Activated CD4-positive, alpha-beta T cell treated with anti-CD3 and anti-CD28 coated beads, Interleukin-2, amount 10 ng/mL, durations not matched to agents 24 days and 14 days (primary cell): ENCODE measurements around the gene MIEF1. TPM values are rescaled to one million over a fixed set of nuclear protein-coding genes. Genes with fewer than 3 reads are reported as not detected.

Experiments
- DNase-seq: peaks from one replicate; pipeline ENCODE4 v3.0.0; 2022
- H3K27ac Mint-ChIP-seq: one replicate; pipeline ENCODE4 v1.8.0; 2022; ENCODE audit warnings: mild to moderate bottlenecking, mixed read lengths
- H3K27me3 Mint-ChIP-seq: one replicate; pipeline ENCODE4 v1.8.0; 2022; ENCODE audit warnings: mixed read lengths
- H3K36me3 Mint-ChIP-seq: one replicate; pipeline ENCODE4 v1.8.0; 2022; ENCODE audit warnings: low read depth, mild to moderate bottlenecking, mixed read lengths
- H3K4me1 Mint-ChIP-seq: one replicate; pipeline ENCODE4 v1.8.0; 2021; ENCODE audit warnings: mixed read lengths
- H3K4me3 Mint-ChIP-seq: one replicate; pipeline ENCODE4 v1.8.0; 2022; ENCODE audit warnings: mild to moderate bottlenecking, moderate library complexity, mixed read lengths
- H3K9me3 Mint-ChIP-seq: one replicate; pipeline ENCODE4 v1.8.0; 2021; ENCODE audit warnings: mixed read lengths
- intact Hi-C: fragments of 100-400 bp; cut with micrococcal nuclease; formaldehyde crosslinking; loops from one replicate; pipeline ENCODE4 v1.15.1; 2023
- total RNA-seq: library from RNA; stranded (reverse); gene quantifications from 2 replicates; pipeline ENCODE4 v1.2.3, GENCODE V29; 2022

The MIEF1 gene
- total RNA-seq, 1 donor from 2014 or later: 54.8 TPM

GRCh38 chr22:39545386-39546365 lies 43.6 kb downstream of the MIEF1 start:
- peak; percentile 90 for DNase-seq
- H3K27ac Mint-ChIP-seq: peak overlapping the region; percentile 3
- no peaks in the 10 kb centered on the region for H3K9me3 Mint-ChIP-seq
- intact Hi-C loops: no loop called here
- H3K4me3 Mint-ChIP-seq: peak overlapping the region; percentile 48
- H3K36me3 Mint-ChIP-seq: no peaks in the 10 kb centered on the region
- peaks cover 13% of the 10 kb centered on the region for H3K4me1 Mint-ChIP-seq
- H3K27me3 Mint-ChIP-seq: peaks cover 33% of the 10 kb centered on the region

GRCh38 chr22:39546889-39547586 lies 44.9 kb downstream of the MIEF1 start:
- H3K9me3 Mint-ChIP-seq: no peaks in the 10 kb centered on the region
- peaks cover 38% of the 10 kb centered on the region for H3K27me3 Mint-ChIP-seq
- H3K36me3 Mint-ChIP-seq: no peaks in the 10 kb centered on the region
- peaks cover 13% of the 10 kb centered on the region for H3K4me1 Mint-ChIP-seq
- H3K4me3 Mint-ChIP-seq: no peak overlapping the region
- intact Hi-C loops: no loop called here
- no peak for DNase-seq
- H3K27ac Mint-ChIP-seq: no peak overlapping the region

- DNase-seq: no peak
- Mint-ChIP-seq H3K9me3 (no peaks in the 10 kb centered on the region), H3K4me3 (no peak overlapping the region), H3K36me3 (no peaks in the 10 kb centered on the region), H3K27ac (no peak overlapping the region), H3K4me1 (peaks cover 13% of the 10 kb centered on the region), H3K27me3 (peaks cover 36% of the 10 kb centered on the region)
- intact Hi-C loops: no loop called here
Measured at GRCh38 chr22:39547587-39547947, 45.5 kb downstream of the MIEF1 start.

GRCh38 chr22:39553429-39553828 lies 51.3 kb downstream of the MIEF1 start:
- Mint-ChIP-seq H3K4me1 (peaks cover 3% of the 10 kb centered on the region), H3K9me3 (no peaks in the 10 kb centered on the region), H3K4me3 (no peak overlapping the region), H3K36me3 (no peaks in the 10 kb centered on the region), H3K27me3 (peaks cover 45% of the 10 kb centered on the region), H3K27ac (no peak overlapping the region)
- intact Hi-C loops: no loop called here
- no peak for DNase-seq

GRCh38 chr22:39554151-39554550 lies 52.1 kb downstream of the MIEF1 start:
- peaks cover 50% of the 10 kb centered on the region for H3K27me3 Mint-ChIP-seq
- H3K4me1 Mint-ChIP-seq: peaks cover 3% of the 10 kb centered on the region
- no peak overlapping the region for H3K4me3 Mint-ChIP-seq
- no peaks in the 10 kb centered on the region for H3K9me3 Mint-ChIP-seq
- no peak for DNase-seq
- H3K36me3 Mint-ChIP-seq: no peaks in the 10 kb centered on the region
- intact Hi-C loops: no loop called here
- no peak overlapping the region for H3K27ac Mint-ChIP-seq

- Mint-ChIP-seq H3K27me3 (peaks cover 49% of the 10 kb centered on the region), H3K4me3 (peak overlapping the region; percentile 34), H3K9me3 (no peaks in the 10 kb centered on the region), H3K27ac (no peak overlapping the region), H3K36me3 (no peaks in the 10 kb centered on the region), H3K4me1 (peaks cover 3% of the 10 kb centered on the region)
- intact Hi-C loops: no loop called here
- peak; percentile 80 for DNase-seq
Measured at GRCh38 chr22:39556970-39557841, 55.1 kb downstream of the MIEF1 start.

GRCh38 chr22:39558254-39558727 lies 56.2 kb downstream of the MIEF1 start:
- no peak overlapping the region for H3K27ac Mint-ChIP-seq
- H3K9me3 Mint-ChIP-seq: no peaks in the 10 kb centered on the region
- intact Hi-C loops: no loop called here
- H3K4me1 Mint-ChIP-seq: peaks cover 3% of the 10 kb centered on the region
- peak overlapping the region; percentile 56 for H3K4me3 Mint-ChIP-seq
- H3K36me3 Mint-ChIP-seq: no peaks in the 10 kb centered on the region
- no peak for DNase-seq
- peaks cover 44% of the 10 kb centered on the region for H3K27me3 Mint-ChIP-seq

- Mint-ChIP-seq H3K27ac (no peak overlapping the region), H3K27me3 (peaks cover 44% of the 10 kb centered on the region), H3K4me1 (peaks cover 3% of the 10 kb centered on the region)
Measured at GRCh38 chr22:39558950-39559349, 56.9 kb downstream of the MIEF1 start.

GRCh38 chr22:39559456-39560105 lies 57.5 kb downstream of the MIEF1 start:
- Mint-ChIP-seq H3K27ac (no peak overlapping the region), H3K36me3 (no peaks in the 10 kb centered on the region), H3K4me1 (peaks cover 3% of the 10 kb centered on the region), H3K4me3 (no peak overlapping the region), H3K9me3 (no peaks in the 10 kb centered on the region), H3K27me3 (peaks cover 39% of the 10 kb centered on the region)
- DNase-seq: peak; percentile 64
- intact Hi-C loops: no loop called here

More at GRCh38 chr22:39558950-39559349, 56.9 kb downstream of the MIEF1 start:
- intact Hi-C loops: no loop called here
- no peaks in the 10 kb centered on the region for H3K9me3 Mint-ChIP-seq
- H3K4me3 Mint-ChIP-seq: no peak overlapping the region
- no peak for DNase-seq
- H3K36me3 Mint-ChIP-seq: no peaks in the 10 kb centered on the region

- Mint-ChIP-seq H3K27ac (no peak overlapping the region), H3K9me3 (peaks cover under 1% of the 10 kb centered on the region), H3K27me3 (peaks cover 38% of the 10 kb centered on the region), H3K4me3 (no peak overlapping the region), H3K4me1 (peaks cover 3% of the 10 kb centered on the region), H3K36me3 (no peaks in the 10 kb centered on the region)
- DNase-seq: no peak
- intact Hi-C loops: no loop called here
Measured at GRCh38 chr22:39560127-39560526, 58.0 kb downstream of the MIEF1 start.

- Mint-ChIP-seq H3K36me3 (peaks cover 4% of the 10 kb centered on the region), H3K27me3 (peaks cover 16% of the 10 kb centered on the region), H3K4me1 (peaks cover 10% of the 10 kb centered on the region), H3K9me3 (peaks cover 9% of the 10 kb centered on the region), H3K4me3 (no peak overlapping the region), H3K27ac (no peak overlapping the region)
- intact Hi-C loops: no loop called here
- DNase-seq: no peak
Measured at GRCh38 chr22:39562839-39563489, 60.9 kb downstream of the MIEF1 start.

- Mint-ChIP-seq H3K4me1 (peaks cover 11% of the 10 kb centered on the region), H3K27ac (no peak overlapping the region), H3K4me3 (no peak overlapping the region), H3K9me3 (peaks cover 9% of the 10 kb centered on the region), H3K36me3 (peaks cover 4% of the 10 kb centered on the region), H3K27me3 (peaks cover 11% of the 10 kb centered on the region)
- no peak for DNase-seq
- intact Hi-C loops: no loop called here
Measured at GRCh38 chr22:39563571-39564428, 61.7 kb downstream of the MIEF1 start.
